HG02798 (cell line): ENCODE measurements around the gene SLC43A2.
A peak's percentile ranks its signal among the peaks of the same experiment; 100 is the strongest.
"Not testable (repeated sequence)": the region's sequence is repeated elsewhere in the genome, so short reads cannot be mapped to it uniquely, and the experiment has no call there.

Experiments used
- ATAC-seq: cut with Tn5 transposase; IDR thresholded peaks from one replicate; pipeline ENCODE4 v1.9.1; 2021; ENCODE audit warnings: mild to moderate bottlenecking; ENCODE audit not compliant: unreplicated experiment, poor library complexity

Gene SLC43A2

GRCh38 chr17:1568950-1569810, 59.5 kb downstream of the SLC43A2 start:
- ATAC-seq = no peak

- no peak for ATAC-seq
Observed at GRCh38 chr17:1566505-1567199, 62.0 kb downstream of the SLC43A2 start.

- no peak for ATAC-seq
Observed at GRCh38 chr17:1565877-1566276, 62.8 kb downstream of the SLC43A2 start.

DNA sequence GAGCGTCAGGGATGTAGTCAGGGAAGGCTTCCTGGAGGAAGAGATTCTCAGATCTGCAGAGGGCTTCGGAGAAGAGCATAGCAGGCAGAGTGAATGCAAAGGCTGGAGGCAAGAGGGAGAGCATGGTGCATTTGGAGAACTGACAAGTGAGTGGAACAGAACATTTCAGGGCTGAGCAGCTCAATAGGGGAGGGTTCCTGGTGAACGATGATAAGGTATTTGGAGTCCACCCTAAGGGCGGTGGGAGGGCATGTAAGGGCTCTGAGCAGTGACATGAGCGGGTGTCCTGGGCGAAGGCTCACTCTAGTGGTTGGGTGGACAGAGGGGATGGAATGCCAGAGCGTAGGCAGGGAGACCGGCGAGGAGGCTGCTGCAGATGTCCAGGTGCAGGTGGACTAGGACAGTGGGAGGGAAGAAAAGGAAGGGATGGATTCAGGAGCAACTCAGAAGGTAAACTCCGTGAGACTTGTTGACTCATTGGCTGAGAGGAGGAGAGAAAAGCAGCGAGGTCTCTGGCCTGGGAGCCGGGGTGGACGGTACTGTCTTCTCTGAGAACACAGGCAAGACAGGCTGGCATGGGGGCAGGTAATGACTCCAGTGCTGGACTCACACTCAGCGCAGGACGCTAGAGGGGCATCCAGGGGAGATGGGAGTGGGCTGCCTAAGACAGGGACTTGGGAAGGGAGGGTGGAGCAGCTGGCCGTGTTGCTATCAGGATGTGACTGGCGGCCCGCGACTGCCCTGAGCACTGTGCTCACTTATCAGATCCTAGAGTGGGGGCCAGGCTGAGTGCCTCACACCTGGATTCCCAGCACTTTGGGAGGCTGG, 64.6 kb downstream of the SLC43A2 start:
- no peak for ATAC-seq

- ATAC-seq = not testable (repeated sequence)
Observed at GRCh38 chr17:1563471-1563785, 65.2 kb downstream of the SLC43A2 start.

- no peak for ATAC-seq
Observed at GRCh38 chr17:1562176-1562643, 66.4 kb downstream of the SLC43A2 start.

GRCh38 chr17:1561420-1562175, 67.0 kb downstream of the SLC43A2 start:
- peak; percentile 16 for ATAC-seq

GRCh38 chr17:1560858-1561355, 67.7 kb downstream of the SLC43A2 start:
- no peak for ATAC-seq

GRCh38 chr17:1560101-1560857, 68.4 kb downstream of the SLC43A2 start:
- no peak for ATAC-seq

GRCh38 chr17:1559047-1560043, 69.3 kb downstream of the SLC43A2 start:
- no peak for ATAC-seq

GRCh38 chr17:1558401-1558800, 70.2 kb downstream of the SLC43A2 start:
- ATAC-seq = no peak

- no peak for ATAC-seq
Observed at GRCh38 chr17:1557355-1558095, 71.1 kb downstream of the SLC43A2 start.

- ATAC-seq = no peak
Observed at GRCh38 chr17:1555651-1556471, 72.8 kb downstream of the SLC43A2 start.

DNA sequence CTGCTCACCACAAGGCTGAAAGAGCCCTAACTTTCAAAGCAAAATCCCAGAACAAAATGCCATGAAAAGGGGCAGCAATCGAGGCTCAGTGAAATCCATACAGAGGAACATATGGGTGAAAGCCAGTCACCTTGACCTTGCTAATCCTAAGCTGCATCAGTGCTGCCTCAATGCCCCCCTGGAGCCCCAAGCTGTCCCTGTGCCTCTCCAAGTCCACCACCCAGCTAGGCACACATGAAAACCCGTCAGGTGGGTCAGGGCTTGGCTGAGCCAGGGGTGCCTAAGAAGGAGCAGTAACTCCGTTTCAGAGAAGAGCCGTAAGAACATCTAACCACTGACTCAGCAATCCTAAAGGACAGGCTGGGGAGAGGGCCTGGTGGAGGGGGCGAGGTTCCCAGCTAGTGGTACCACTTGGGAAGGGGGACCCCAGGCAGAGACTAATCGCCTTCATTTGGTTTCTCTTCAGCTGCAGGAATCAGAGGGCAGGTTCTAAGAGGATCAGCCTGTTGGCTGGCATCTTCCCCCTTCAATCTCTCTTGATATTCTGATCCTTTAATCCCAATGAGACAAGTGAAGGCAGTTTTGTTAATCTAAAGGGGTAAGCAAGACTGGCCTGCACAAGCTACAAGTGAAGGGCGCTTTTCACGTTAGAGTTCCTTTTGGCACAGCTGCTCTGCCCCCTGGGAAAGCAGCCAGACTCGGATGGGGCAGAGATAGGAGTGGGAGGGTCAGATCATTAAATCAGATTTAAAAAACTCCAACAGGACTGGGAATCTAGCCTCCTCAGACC, 73.7 kb downstream of the SLC43A2 start:
- no peak for ATAC-seq

DNA sequence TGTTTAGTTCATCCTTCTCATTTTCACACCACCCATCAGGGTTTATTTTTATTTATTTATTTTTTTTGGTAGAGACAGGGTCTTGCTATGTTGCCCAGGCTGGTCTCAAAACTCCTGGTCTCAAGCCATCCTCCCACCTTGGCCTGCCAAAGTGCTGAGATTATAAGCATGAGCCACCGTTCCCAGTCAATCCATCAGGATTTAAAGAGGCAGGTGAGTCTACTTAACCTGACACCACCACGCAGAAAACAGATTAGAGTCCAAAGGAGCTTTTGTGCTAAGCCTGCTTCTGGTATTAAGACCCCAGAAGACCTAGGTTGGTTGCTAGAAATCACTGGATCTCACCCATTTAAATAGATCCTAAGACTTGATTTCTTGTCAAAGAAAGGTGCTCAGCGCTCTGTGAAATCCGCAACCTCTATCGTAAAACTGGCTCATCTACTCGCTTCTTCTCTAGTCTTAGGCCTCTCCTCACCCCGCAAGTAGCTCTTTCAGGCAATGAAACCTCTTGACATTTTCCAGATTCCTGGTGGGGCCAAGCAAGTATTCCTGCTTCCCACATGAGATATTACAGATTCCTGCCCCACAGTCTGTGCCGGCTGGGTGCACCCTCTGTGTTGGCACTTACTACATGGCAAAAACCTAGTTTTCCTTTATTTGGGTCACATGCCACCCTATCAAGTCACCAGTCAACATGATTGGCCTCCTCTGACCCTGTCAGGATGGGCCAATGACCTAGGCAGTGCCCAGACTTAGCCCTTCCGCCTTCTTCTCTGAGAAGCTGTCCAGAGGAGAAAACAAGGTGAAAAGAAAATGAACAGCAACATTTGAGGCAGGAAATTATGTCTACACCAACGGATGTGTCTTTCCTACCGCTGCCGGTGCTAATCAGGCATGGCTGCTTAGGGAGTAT, 75.0 kb downstream of the SLC43A2 start:
- no peak for ATAC-seq
